Mucosa of descending colon (tissue), 3 donors: ENCODE results near the gene CDH16. TPM values are rescaled to one million over a fixed set of nuclear protein-coding genes. Genes with fewer than 3 reads are reported as not detected.

Source experiments
- ATAC-seq: fragments of 200-7000 bp; cut with Tn5 transposase; one replicate; pipeline ENCODE4 v1.9.1; 2020; ENCODE audit warnings: mild to moderate bottlenecking, moderate library complexity
- DNase-seq, 3 donors: peaks; one replicate each; pipeline ENCODE4 v3.0.0-alpha.2; 2020
- H3K36me3 ChIP-seq: fragments of 200-600 bp; one replicate; pipeline ENCODE4 v1.8.0; 2021; ENCODE audit warnings: low read depth, mild to moderate bottlenecking
- H3K4me1 ChIP-seq: fragments of 200-600 bp; one replicate; pipeline ENCODE4 v1.8.0; 2021; ENCODE audit warnings: low read depth, mild to moderate bottlenecking
- H3K4me3 ChIP-seq: fragments of 200-600 bp; one replicate; pipeline ENCODE4 v1.8.0; 2021; ENCODE audit warnings: mild to moderate bottlenecking
- H3K9me3 ChIP-seq: fragments of 200-600 bp; one replicate; pipeline ENCODE4 v1.8.0; 2021; ENCODE audit warnings: mild to moderate bottlenecking
- intact Hi-C, 2 donors: fragments of 100-400 bp; cut with DNase I in 1 of 2; cut with micrococcal nuclease in 1 of 2; formaldehyde crosslinking; loops; one replicate each; pipeline versions ENCODE4 v1.11.0 to v1.11.1; 2022; cut with DNase I, micrococcal nuclease
- total RNA-seq, 3 donors: library from RNA; stranded (reverse); fragmentation: NEBNext Ultra II Directional in 2 of 3; extraction: Animal tissue kit (Norgen Biotek cat#: 25700) in 2 of 3; gene quantifications; one replicate each; pipeline versions ENCODE4 v1.2.1 to v1.2.4, GENCODE V29; 2021 to 2023
- TF ChIP-seq, protein P1 (sequence below): fragments of 200-600 bp; IDR thresholded peaks from one replicate; pipeline ENCODE4 v1.8.0; 2022; ENCODE audit warnings: antibody characterized with exemption, mild to moderate bottlenecking
- donor health status: DM: no; HTN: no; CAD: no; lungs with moderate emphysema.
- donor health status: DM: no; HTN: no; CAD: no.
- donor health status: DM: no; HTN: yes; CAD: no.

Gene CDH16
- total RNA-seq, 3 donors from 2014 or later: 0.13 to 0.78 (median 0.72) TPM

DNA sequence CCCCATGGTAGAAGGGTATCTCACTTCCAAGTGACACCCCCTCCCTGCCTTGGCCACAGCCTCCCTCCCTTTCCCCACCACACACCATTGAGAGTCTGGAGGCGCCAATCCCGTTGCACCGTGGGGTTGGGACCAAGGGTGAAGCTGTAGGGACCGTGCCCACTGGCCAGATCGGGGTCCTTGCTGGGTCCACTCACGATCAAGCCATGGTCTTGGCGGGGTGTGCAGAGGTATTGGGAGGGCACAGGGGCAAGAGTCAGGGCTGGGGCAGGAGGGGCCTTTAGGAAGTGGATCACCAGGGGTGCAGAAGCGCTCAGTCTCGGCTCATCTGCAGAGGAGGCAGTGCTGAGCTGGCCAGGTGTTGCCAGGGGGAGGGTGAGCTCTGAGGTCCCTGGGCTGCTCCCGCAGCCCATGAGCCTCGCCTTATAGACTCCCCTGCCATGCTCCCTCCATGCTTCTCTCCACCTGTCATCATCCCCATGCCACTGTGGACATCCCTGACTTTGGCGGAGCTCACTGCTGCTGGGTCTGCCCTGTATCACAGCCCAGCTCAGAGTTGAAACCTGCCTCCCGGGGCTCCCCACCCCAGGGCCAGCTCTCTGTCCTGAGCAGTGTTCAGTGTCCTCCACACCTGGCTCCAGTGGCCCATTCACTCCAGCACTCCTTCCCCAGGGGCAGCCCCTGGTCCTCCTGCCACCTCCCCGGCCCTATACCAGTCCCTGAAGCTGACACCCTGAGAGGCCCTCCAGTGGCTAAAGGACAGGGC lies 8.3 kb downstream of the CDH16 start:
- intact Hi-C loops: no loop called here
- TF ChIP-seq, protein P1, sequence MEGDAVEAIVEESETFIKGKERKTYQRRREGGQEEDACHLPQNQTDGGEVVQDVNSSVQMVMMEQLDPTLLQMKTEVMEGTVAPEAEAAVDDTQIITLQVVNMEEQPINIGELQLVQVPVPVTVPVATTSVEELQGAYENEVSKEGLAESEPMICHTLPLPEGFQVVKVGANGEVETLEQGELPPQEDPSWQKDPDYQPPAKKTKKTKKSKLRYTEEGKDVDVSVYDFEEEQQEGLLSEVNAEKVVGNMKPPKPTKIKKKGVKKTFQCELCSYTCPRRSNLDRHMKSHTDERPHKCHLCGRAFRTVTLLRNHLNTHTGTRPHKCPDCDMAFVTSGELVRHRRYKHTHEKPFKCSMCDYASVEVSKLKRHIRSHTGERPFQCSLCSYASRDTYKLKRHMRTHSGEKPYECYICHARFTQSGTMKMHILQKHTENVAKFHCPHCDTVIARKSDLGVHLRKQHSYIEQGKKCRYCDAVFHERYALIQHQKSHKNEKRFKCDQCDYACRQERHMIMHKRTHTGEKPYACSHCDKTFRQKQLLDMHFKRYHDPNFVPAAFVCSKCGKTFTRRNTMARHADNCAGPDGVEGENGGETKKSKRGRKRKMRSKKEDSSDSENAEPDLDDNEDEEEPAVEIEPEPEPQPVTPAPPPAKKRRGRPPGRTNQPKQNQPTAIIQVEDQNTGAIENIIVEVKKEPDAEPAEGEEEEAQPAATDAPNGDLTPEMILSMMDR: no peak
- no peaks in the 10 kb centered on the region for H3K9me3 ChIP-seq
- no peak overlapping the region for H3K4me3 ChIP-seq
- ATAC-seq (no peak), DNase-seq (no peak)
- no peaks in the 10 kb centered on the region for H3K36me3 ChIP-seq
- peaks cover 8% of the 10 kb centered on the region for H3K4me1 ChIP-seq

DNA sequence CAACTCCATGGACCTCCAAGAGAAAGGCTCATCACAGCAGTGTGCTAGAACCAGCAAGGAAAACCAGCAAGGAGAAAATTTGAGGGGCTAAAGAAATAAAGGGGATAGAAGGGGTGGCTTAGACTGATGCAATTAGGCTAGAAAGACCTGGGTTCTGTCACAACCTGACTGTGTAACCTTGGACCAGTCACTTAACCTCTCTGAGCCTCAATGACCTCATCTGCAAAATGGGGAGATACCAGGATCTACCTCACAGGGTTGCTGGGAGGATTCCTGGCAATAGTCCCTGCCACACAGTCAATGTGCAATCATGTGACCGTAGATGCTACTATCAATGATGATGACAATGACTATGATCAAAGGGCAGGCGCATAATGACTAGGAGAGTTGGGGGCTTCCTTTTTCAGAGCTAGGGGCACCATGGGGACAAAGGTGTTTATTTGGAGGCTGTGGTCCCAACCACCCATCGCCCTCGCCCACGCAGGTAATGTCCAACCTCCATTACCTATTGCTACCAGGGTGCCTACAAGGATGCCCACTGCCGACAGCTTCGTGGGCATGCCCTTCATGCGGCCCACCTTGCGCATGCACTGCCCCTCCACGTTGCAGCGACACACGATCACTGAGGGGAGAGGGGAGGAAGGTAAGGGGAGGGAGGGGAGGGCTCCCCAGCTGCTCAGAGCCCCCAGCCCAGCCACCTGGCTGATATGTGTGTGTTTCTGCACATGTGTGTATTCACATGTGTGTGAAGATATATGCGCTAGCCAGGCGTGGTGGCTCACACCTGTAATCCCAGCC lies 9.7 kb downstream of the CDH16 start:
- Histone ChIP-seq H3K4me3 (no peak overlapping the region), H3K4me1 (peaks cover 12% of the 10 kb centered on the region), H3K36me3 (no peaks in the 10 kb centered on the region), H3K9me3 (no peaks in the 10 kb centered on the region)
- no peak for ATAC-seq
- intact Hi-C loops: no loop called here
- TF ChIP-seq, protein P1: no peak
- DNase-seq: peak in 1 of 3 donors; percentile 11

DNA sequence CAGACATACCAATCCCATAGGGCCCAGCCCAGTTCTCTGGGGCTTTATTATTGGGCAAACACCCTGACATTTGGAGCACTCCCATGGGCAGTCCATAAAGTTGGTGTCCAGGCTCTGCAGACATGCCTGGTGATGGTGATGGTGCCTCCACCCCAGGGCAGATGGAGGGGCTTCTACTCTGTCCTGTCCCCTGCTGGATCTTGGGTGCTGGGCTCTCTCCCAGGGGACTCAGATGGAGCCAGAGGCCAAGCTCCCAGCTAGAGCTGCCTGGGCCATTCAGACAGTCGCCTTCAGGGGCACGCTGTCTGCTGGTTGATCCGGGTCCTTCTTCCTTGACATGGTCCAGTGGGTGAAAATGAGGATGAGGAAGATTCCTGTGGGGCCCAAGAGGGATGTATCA lies 10.6 kb downstream of the CDH16 start:
- peaks cover 12% of the 10 kb centered on the region for H3K4me1 ChIP-seq
- H3K4me3 ChIP-seq: no peak overlapping the region
- intact Hi-C loops: no loop called here
- DNase-seq: peak in 1 of 3 donors; percentile 18
- TF ChIP-seq, protein P1: no peak
- H3K36me3 ChIP-seq: no peaks in the 10 kb centered on the region
- ATAC-seq: no peak
- H3K9me3 ChIP-seq: no peaks in the 10 kb centered on the region

DNA sequence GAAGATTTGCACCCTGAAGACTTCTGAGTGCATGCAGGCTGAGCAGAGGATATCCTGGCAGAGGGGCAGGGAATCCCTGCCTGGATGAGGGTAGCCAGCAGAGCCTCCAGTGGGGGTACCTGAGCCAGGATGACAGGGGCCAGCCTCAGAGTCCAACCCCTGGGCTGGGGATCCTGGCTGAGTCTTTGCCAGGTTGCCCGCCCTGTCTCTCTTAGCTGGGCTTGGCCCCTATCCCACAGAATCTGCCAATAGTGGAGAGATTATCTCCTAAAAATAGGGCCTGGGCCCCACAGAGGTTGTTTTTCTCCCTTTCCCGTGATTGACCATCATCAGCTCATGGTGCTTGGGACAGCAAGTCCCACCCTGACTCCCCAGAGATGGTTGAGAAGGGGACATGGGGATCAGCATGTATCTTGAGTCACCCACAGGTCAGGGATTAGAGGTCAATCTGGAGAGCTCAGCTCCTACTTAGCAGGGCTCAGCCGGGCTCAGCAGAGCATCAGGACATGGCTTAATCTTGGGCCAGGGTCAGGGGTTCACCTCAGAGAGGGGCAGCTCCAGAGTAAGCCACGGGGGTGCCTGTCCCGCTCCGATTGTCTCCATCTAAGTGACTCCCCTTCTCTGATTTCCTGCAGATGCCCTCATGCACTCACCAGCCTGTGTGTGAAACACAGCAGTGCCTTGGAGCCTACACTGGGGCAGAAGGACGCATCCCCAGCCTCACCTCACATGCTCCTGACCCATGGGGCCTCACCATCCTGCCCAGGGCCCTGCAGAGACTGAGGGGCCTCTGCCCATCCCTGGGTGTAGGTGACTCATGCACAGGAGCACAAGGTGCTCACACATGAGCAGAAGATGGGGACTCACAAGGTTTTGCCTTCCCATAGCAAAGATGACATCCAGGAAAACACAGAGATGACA lies 11.5 kb downstream of the CDH16 start:
- intact Hi-C loops: no loop called here
- no peak for ATAC-seq
- TF ChIP-seq, protein P1: no peak
- Histone ChIP-seq H3K36me3 (no peaks in the 10 kb centered on the region), H3K4me3 (no peak overlapping the region), H3K9me3 (no peaks in the 10 kb centered on the region), H3K4me1 (peaks cover 12% of the 10 kb centered on the region)
- DNase-seq: peak in 1 of 3 donors; percentile 17
